HepG2 (cell line): Measurements from ENCODE around the gene RASGRF1. TPM values are rescaled to one million over a fixed set of nuclear protein-coding genes. Genes with fewer than 3 reads are reported as not detected.

ENCODE experiments used
- CCAR2 ChIP-seq: fragments of 200-400 bp; formaldehyde crosslinking; optimal IDR thresholded peaks from 2 replicates; pipeline ENCODE3; 2018; ENCODE audit warnings: low read depth, mild to moderate bottlenecking, low read length, moderate library complexity
- FIP1L1 ChIP-seq: fragments of 200-400 bp; formaldehyde crosslinking; IDR thresholded peaks from 2 replicates; pipeline ENCODE4 v1.6.1; 2018; ENCODE audit warnings: low read depth, mild to moderate bottlenecking, low read length, moderate library complexity, borderline replicate concordance; ENCODE audit not compliant: insufficient read depth
- HNF4A ChIP-seq: sonication (generic); formaldehyde crosslinking; IDR thresholded peaks from 2 replicates; pipeline ENCODE4 v1.4.0; 2020; ENCODE audit warnings: missing genetic modification reagents
- IKZF1 ChIP-seq: fragments of 450-650 bp; IDR thresholded peaks from 2 replicates; pipeline ENCODE4 v1.7.1; 2016
- JUND ChIP-seq: sonication (generic); formaldehyde crosslinking; IDR thresholded peaks from 2 replicates; pipeline ENCODE4 v1.8.0; 2022; ENCODE audit warnings: mild to moderate bottlenecking, missing genetic modification reagents
- MAFK ChIP-seq, 2 experiments: IDR thresholded peaks in 1 of 2; conservative IDR thresholded peaks in 1 of 2; 2 replicates each; pipeline ENCODE4 v1.6.1; 2011; ENCODE audit warnings: improper control_type of control experiment in 2 of 2, low read length in 2 of 2
- POLR2G ChIP-seq: fragments of 200-400 bp; formaldehyde crosslinking; IDR thresholded peaks from 2 replicates; pipeline ENCODE4 v1.6.1; 2018; ENCODE audit warnings: mild to moderate bottlenecking, low read depth, low read length, moderate library complexity
- RARA ChIP-seq: IDR thresholded peaks from 2 replicates; pipeline ENCODE4 v1.6.1; 2016; ENCODE audit warnings: missing genetic modification reagents, missing compliant biosample characterization
- SKI ChIP-seq: fragments of 450-650 bp; IDR thresholded peaks from one replicate; pipeline ENCODE4 v1.6.1; 2018; ENCODE audit warnings: mild to moderate bottlenecking; ENCODE audit not compliant: partially characterized antibody
- SNAI1 ChIP-seq: sonication (generic); formaldehyde crosslinking; IDR thresholded peaks from 2 replicates; pipeline ENCODE4 v1.5.0; 2020; ENCODE audit warnings: mild to moderate bottlenecking, missing genetic modification reagents, borderline replicate concordance
- SNAPC2 ChIP-seq: sonication (generic); formaldehyde crosslinking; IDR thresholded peaks from 2 replicates; pipeline ENCODE4 v1.8.1; 2022; ENCODE audit warnings: mild to moderate bottlenecking, missing genetic modification reagents
- TP53 ChIP-seq: sonication (generic); formaldehyde crosslinking; conservative IDR thresholded peaks from 2 replicates; pipeline ENCODE4 v1.4.0; 2020; ENCODE audit warnings: missing genetic modification reagents
- TSC22D2 ChIP-seq: sonication (generic); formaldehyde crosslinking; IDR thresholded peaks from 2 replicates; pipeline ENCODE4 v1.5.1; 2020; ENCODE audit warnings: missing genetic modification reagents, mild to moderate bottlenecking, borderline replicate concordance
- XRCC5 ChIP-seq: fragments of 200-400 bp; formaldehyde crosslinking; optimal IDR thresholded peaks from 2 replicates; pipeline ENCODE3; 2017; ENCODE audit warnings: mild to moderate bottlenecking, low read length
- ZNF101 ChIP-seq: sonication (generic); formaldehyde crosslinking; IDR thresholded peaks from 2 replicates; pipeline ENCODE4 v1.4.0; 2020; ENCODE audit warnings: mild to moderate bottlenecking, low read depth, missing genetic modification reagents, borderline replicate concordance
- ZNF263 ChIP-seq: sonication (generic); formaldehyde crosslinking; IDR thresholded peaks from 2 replicates; pipeline ENCODE4 v1.4.0; 2020; ENCODE audit warnings: missing genetic modification reagents
- ZNF337 ChIP-seq: sonication (generic); formaldehyde crosslinking; IDR thresholded peaks from 2 replicates; pipeline ENCODE4 v1.5.1; 2020; ENCODE audit warnings: missing genetic modification reagents, low read depth, mild to moderate bottlenecking, borderline replicate concordance
- ZNF33B ChIP-seq: sonication (generic); formaldehyde crosslinking; IDR thresholded peaks from 2 replicates; pipeline ENCODE4 v1.5.1; 2020; ENCODE audit warnings: mild to moderate bottlenecking, missing genetic modification reagents
- ZNF543 ChIP-seq: sonication (generic); formaldehyde crosslinking; IDR thresholded peaks from 2 replicates; pipeline ENCODE4 v1.4.0; 2020; ENCODE audit warnings: mild to moderate bottlenecking, missing genetic modification reagents
- ZNF569 ChIP-seq: sonication (generic); formaldehyde crosslinking; IDR thresholded peaks from 2 replicates; pipeline ENCODE4 v1.5.0; 2020; ENCODE audit warnings: mild to moderate bottlenecking, missing genetic modification reagents, moderate library complexity, borderline replicate concordance
- ZNF770 ChIP-seq: sonication (generic); formaldehyde crosslinking; IDR thresholded peaks from 2 replicates; pipeline ENCODE4 v1.5.0; 2020; ENCODE audit warnings: mild to moderate bottlenecking, missing genetic modification reagents
- ZNF773 ChIP-seq: sonication (generic); formaldehyde crosslinking; IDR thresholded peaks from 2 replicates; pipeline ENCODE4 v1.4.0; 2020; ENCODE audit warnings: missing genetic modification reagents, borderline replicate concordance
- polyA plus RNA-seq, 8 experiments: library from polyadenylated mRNA; depleted of rRNA in 3 of 8; stranded (reverse) in 7 of 8; unstranded in 1 of 8; fragments of >200 nt; fragmentation: Illumina TruSeq in 4 of 8; extraction: Trizol in 4 of 8; gene quantifications; 2 replicates each; pipeline versions ENCODE4 v1.2.1 to v1.2.3, GENCODE V29; 2011 to 2016; ENCODE audit warnings: low read depth in 4 of 8, missing spikeins in 1 of 8, mixed read lengths in 1 of 8; ENCODE audit not compliant: insufficient read depth in 1 of 8
- total RNA-seq, 5 experiments: library from RNA; depleted of rRNA; stranded (reverse); fragments of >200 nt; fragmentation: Illumina TruSeq; extraction: Trizol; gene quantifications; 2 replicates each; pipeline ENCODE4 v1.2.3, GENCODE V29; 2016; ENCODE audit warnings: low read depth in 1 of 5
- TF ChIP-seq, protein P1 (sequence below): IDR thresholded peaks from 2 replicates; pipeline ENCODE4 v1.6.1; 2012; ENCODE audit warnings: inconsistent platforms

Gene RASGRF1
- total and polyA plus RNA-seq, 2 of the 13 experiments (the other 11 are each of a cell fraction or from before 2014, with no cell fraction given), result 0.55 to 3.0 TPM

GRCh38 chr15:78996894-78997275 lies 93.7 kb downstream of the RASGRF1 start (continued):
- TF ChIP-seq POLR2G (no peak; the same call in 1 of the 2 replicates), SNAPC2 (CRISPR knock-in tag) (no peak), SKI (peak; percentile 96), ZNF337 (CRISPR knock-in tag) (no peak), ZNF770 (CRISPR knock-in tag) (peak; percentile 46; the same call in 1 of the 2 replicates), ZNF33B (CRISPR knock-in tag) (no peak), ZNF263 (no peak), SNAI1 (CRISPR knock-in tag) (no peak), ZNF569 (no peak), HNF4A (CRISPR knock-in tag) (peak; percentile 63), XRCC5 (peak; percentile 53), TSC22D2 (CRISPR knock-in tag) (no peak), JUND (CRISPR knock-in tag) (peak; percentile 89), ZNF773 (CRISPR knock-in tag) (no peak), CCAR2 (no peak), RARA (CRISPR knock-in tag) (peak; percentile 99), ZNF543 (CRISPR knock-in tag) (no peak), MAFK (conservative IDR thresholded peaks at IDR 0.05 in 1 of 2, IDR thresholded peaks at IDR 0.05 in 1 of 2; ENCODE audit: low read length in 2 of 2) (no peak), FIP1L1 (no peak), IKZF1 (no peak), ZNF101 (CRISPR knock-in tag) (no peak), TP53 (CRISPR knock-in tag) (no peak)
- TF ChIP-seq, protein P1, sequence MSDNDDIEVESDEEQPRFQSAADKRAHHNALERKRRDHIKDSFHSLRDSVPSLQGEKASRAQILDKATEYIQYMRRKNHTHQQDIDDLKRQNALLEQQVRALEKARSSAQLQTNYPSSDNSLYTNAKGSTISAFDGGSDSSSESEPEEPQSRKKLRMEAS, result peak; percentile 52
